GOT3 (cell line): ENCODE measurements around the gene WDR70.
"Not testable (repeated sequence)": the region's sequence is repeated elsewhere in the genome, so short reads cannot be mapped to it uniquely, and the experiment has no call there.

Source experiments
- DNase-seq: peaks from one replicate; lab custom pipeline; 2025; ENCODE audit warnings: mixed read lengths; lab: John Stamatoyannopoulos, UW

Gene WDR70

GRCh38 chr5:37640088-37640487 lies 261.0 kb downstream of the WDR70 start:
- no peak for DNase-seq

- no peak for DNase-seq
These were observed 262.8 kb downstream of the WDR70 start for GRCh38 chr5:37641933-37642332.

DNA sequence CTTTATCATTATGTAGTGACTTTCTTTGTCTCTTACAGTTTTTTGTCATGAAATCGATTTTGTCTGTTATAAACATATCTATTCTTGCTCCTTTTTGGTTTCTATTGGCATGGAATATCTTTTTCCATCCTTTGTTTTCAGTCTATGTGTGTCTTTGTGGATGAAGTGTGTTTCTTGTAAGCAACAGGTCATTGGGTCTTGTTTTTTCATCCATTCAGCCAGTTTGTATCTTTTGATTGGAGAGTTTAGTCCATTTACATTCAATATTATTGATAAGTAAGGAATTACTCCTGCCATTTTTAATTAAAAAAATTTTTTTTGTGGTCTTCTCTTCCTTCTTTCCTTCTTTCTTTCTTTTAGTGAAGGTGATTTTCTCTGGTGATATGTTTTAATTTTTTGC lies 266.6 kb downstream of the WDR70 start:
- DNase-seq = no peak

- DNase-seq = not testable (repeated sequence)
These were observed 275.4 kb downstream of the WDR70 start for GRCh38 chr5:37654566-37654965.

DNA sequence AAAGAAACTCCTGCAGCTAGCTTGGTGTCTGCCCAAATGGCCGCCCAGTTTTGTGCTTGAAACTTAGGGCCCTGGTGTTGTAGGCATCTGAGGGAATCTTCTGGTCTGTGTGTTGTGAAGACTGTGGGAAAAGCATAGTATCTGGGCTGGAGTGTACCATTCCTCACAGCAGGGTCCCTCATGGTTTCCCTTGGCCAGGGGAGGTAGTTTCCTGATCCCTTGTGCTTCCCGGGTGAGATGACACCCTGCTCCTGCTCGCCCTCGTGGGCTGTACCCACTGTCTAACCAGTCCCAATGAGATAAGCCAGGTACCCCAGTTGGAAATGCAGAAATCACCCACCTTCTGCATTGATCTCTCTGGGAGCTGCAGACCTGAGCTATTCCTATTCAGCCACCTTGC lies 277.9 kb downstream of the WDR70 start:
- DNase-seq = no peak

DNA sequence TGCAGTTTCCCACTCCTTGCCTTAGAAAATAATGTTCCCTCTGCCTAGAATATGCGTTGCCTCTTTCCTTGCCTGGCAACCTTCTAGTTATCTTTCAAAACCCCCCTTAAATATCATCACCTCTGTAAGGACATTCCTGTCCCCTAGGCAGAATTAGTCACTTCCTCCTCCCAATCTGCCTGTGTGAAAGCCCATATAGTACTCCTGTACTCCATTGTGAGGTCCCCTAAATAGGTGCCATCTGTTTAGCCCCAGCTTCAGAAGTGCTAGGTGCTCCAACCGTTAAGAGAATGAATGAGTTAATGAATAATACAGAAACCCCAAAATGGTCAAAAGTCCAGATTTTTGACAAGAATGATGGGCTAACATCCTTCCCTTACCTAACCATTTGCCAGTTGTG lies 279.3 kb downstream of the WDR70 start:
- DNase-seq = no peak

- DNase-seq = no peak
These were observed 281.2 kb downstream of the WDR70 start for GRCh38 chr5:37660319-37660718.

DNA sequence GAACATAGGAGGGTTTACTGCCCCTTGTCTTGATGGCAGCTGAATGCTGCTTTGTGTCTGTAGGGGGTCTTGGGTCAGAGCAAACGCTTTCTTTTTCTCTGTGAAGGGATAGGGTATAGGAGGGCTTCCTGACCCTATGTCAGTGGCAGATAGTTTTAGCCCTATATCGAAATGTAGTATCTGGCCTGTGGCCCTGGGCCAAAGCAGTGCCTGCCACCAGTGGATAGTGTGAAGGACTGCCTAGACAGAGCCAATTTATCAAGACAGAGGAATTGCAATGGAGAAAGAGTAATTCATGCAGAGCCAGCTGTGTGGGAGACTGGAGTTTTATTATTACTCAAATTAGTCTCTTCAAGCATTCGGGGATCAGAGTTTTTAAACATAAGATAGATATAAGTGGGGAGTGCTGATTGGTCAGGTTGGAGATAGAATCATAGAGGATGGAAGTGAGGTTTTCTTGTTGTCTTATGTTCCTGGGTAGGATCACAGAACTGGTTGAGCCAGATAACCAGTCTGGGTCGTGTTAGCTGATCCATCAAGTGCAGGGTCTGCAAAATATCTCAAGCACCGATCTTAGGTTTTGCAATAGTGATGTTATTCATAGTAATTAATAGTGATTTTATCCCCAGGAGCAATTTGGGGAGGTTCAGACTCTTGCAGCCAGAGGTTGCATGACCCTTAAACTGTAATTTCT lies 282.3 kb downstream of the WDR70 start:
- no peak for DNase-seq

- no peak for DNase-seq
These were observed 282.8 kb downstream of the WDR70 start for GRCh38 chr5:37661951-37662350.

DNA sequence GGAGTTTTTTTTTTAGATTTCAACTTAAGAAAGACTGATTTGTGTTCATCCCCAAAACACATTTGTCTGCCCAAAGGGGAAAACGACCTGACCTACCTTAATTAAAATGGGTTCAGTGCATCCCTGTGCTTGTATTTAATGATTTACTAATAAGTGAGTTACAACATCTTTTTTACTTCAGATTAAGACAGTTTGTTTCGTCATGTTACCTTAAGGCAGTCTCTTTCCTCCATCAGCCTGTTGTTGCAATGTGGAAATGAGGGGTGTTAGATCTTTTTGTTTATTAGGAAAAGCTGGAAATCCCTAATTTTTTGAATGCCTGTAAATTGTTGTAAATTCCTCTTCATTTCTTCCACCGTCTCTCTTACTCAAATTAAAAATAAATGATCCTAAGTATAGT lies 283.2 kb downstream of the WDR70 start:
- no peak for DNase-seq

DNA sequence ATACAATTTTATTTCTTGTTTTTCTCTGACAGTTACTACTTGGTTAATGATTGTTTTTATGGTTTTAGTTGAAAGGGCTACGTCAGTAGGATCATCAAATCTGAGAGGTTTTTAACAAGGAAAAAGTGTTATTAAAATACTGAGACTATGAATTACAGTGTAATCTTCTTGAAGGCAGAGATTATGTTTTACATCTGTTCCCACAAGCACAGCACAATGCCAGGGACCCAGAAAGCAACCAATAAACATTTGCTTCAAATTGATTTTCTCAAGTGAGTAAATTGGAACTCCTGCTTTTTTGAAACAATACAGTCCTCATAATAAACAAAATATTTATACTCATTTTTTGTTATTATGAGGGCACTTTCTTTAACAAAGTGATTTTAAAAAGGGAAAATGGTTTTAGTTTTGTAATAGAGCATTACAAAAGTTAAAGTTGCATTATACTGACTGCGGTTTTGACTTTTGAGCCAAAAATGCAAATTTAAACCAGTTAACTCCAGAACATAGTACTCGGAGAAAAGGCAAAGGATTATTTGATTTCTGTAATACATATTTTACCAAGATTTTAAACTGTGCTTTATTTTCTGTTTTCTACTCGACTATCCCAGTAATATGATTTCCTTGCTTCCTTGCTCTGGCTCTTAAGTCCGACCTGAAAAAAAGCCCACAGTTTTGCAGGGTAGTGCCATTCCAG lies 283.8 kb downstream of the WDR70 start:
- no peak for DNase-seq

- DNase-seq = no peak
These were observed 284.4 kb downstream of the WDR70 start for GRCh38 chr5:37663538-37663937.

DNA sequence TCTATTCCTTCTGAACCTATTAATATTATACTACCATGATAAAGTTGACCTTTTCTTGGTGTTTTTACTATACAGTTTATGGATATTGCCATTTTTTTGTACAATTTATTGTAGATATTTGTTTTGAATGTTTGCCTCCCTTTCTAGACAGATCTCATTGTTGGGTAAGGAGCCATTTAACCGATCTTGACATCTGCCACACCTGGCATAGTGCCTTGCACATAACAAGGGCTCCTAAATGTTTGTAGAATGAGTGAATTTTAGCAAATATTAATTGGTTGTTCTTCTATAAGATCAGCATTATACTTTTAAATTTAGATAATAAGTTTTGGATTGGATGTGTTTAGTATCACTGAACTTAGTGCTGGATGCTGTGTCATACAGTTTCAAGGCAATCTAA lies 285.4 kb downstream of the WDR70 start:
- no peak for DNase-seq

DNA sequence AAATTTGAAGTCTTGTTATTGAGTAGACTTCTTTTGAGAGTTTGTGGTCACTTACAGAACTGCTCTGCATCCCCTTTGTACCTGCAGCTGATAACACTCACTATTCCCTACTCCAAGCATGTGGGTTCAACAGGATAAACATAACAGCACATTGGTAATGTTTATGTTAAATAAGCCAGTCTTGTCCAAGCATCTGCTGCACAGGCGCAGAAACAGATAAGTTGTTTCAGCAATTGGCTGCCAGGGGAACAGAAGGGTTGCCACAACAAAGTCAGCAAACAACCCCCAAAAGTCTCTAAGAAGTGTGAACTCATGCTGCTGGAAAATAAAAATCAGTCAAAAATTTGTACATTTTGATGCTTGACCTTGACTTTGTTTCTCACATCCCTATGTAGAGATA lies 286.2 kb downstream of the WDR70 start:
- no peak for DNase-seq

DNA sequence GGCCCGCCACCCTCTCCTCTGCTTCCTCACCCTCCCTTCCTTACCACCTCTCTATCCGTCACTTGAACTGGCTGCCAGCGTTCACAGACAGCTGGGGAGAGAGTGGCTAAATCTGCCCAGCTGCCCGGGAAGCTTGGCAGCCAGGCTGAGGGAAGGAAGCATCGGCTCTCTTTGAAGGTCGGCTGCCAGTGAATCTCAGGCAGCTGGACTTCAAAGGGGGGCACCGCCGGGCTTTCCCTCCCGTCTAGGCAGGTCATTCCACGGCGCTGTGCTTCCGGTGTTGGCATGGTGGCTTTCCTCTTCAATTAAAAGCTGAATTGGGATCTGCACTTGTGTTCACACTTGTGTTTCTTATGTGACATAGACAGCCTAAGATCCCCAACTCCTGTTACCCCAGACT lies 286.8 kb downstream of the WDR70 start:
- DNase-seq = no peak

GRCh38 chr5:37667430-37667829 lies 288.3 kb downstream of the WDR70 start:
- DNase-seq = no peak

- no peak for DNase-seq
These were observed 288.7 kb downstream of the WDR70 start for GRCh38 chr5:37667846-37668245.

DNA sequence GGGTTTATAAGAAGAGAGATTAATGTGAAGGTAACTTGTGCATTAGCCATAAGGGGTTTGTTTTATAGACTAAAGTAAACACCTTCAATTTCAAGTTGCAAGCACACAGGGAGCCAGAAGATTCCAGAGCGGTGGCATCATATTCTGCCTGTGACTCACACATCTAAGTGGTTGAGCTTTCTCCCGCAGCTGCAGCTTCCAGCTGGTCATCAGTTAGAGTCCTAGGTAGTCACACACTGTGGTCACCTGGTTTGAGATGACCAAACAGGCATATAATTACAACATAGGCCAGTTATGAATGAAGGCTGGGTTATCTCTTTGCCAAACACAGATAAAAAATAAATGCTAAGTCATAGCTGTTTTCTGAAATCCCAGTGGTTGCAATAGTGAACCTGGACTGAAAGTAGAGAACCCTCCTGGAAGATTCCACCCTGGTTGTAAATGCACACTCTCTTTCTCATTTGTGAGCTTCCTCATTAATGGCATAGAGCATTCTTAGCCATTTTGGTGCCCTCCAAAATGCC lies 289.5 kb downstream of the WDR70 start:
- peak; percentile 12 for DNase-seq

DNA sequence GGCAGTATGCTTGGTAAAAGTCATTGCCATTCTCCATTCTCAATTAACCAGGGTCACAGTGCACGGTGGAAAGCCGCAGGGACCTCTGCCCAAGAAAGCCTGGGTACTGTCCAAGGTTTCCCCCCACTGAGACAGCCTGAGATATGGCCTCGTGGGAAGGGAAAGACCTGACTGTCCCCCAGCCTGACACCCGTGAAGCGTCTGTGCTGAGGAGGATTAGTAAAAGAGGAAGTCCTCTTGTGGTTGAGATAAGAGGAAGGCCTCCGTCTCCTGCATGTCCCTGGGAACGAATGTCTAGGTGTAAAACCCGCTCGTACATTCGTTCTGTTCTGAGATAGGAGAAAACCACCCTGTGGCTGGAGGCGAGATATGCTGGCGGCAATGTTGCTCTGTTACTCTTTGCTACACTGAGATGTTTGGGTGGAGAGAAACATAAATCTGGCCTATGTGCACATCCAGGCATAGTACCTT lies 293.0 kb downstream of the WDR70 start:
- not testable (repeated sequence) for DNase-seq

DNA sequence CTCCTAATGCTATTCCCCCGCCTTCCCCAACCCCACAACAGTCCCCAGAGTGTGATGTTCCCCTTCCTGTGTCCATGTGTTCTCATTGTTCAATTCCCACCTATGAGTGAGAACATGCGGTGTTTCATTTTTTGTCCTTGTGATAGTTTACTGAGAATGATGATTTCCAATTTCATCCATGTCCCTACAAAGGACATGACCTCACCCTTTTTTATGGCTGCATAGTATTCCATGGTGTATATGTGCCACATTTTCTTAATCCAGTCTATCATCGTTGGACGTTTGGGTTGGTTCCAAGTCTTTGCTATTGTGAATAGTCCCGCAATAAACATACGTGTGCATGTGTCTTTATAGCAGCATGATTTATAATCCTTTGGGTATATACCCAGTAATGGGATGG lies 295.2 kb downstream of the WDR70 start:
- not testable (repeated sequence) for DNase-seq

GRCh38 chr5:37679326-37679725 lies 300.2 kb downstream of the WDR70 start:
- DNase-seq = not testable (repeated sequence)

- not testable (repeated sequence) for DNase-seq
These were observed 300.8 kb downstream of the WDR70 start for GRCh38 chr5:37679903-37680302.

DNA sequence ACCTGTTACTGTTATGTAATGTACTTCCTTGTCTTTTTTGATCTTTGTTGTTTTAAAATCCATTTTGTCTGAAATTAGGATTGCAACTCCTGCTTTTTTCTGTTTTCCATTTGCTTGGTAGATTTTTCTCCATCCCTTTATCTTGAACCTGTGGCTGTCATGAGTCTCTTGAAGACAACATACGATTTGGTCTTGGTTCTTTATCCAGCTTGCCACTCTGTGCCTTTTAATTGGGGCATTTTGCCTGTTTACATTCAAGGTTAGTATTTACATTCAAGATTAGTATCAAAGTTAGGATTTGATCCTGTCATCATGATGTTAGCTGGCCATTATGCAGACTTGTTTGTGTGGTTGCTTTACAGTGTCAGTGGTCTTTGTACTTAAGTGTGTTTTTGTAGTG lies 304.0 kb downstream of the WDR70 start:
- DNase-seq = no peak
